Right lobe of liver (tissue), 6 donors: ENCODE results near the gene MAS1L. TPM values are rescaled to one million over a fixed set of nuclear protein-coding genes. Genes with fewer than 3 reads are reported as not detected.

Experiments
- ATAC-seq, 4 donors: fragments of 200-7000 bp; cut with Tn5 transposase; one replicate each; pipeline ENCODE4 v1.9.1; 2020; ENCODE audit warnings: mild to moderate bottlenecking in 4 of 4, moderate library complexity in 4 of 4
- DNase-seq, 3 donors: peaks; one replicate each; pipeline ENCODE4 v3.0.0-alpha.2; 2020
- H3K27ac ChIP-seq, 3 donors: fragments of 200-600 bp; one replicate each; pipeline ENCODE4 v1.8.0; 2022
- H3K27me3 ChIP-seq, 2 donors: fragments of 200-600 bp; one replicate each; pipeline ENCODE4 v1.8.0; 2022
- H3K36me3 ChIP-seq, 4 donors: fragments of 200-600 bp; sonication (generic) in 1 of 4; one replicate each; pipeline versions ENCODE4 v1.5.1 to v1.8.0; 2017 to 2022; ENCODE audit warnings: control low read depth in 1 of 4
- H3K4me1 ChIP-seq, 4 donors: fragments of 200-600 bp; sonication (generic) in 1 of 4; one replicate each; pipeline versions ENCODE4 v1.5.1 to v1.8.0; 2017 to 2022; ENCODE audit warnings: control low read depth in 1 of 4
- H3K4me3 ChIP-seq, 3 donors: fragments of 200-600 bp; one replicate each; pipeline ENCODE4 v1.8.0; 2022
- H3K9me3 ChIP-seq, 4 donors: fragments of 200-600 bp; sonication (generic) in 1 of 4; one replicate each; pipeline versions ENCODE4 v1.5.1 to v1.8.0; 2017 to 2022; ENCODE audit warnings: control low read depth in 1 of 4
- CTCF ChIP-seq, 4 donors: fragments of 200-600 bp in 3 of 4; fragments of 450-650 bp in 1 of 4; IDR thresholded peaks; one replicate each; pipeline versions ENCODE4 v1.5.1 to v1.8.0; 2016 to 2022; ENCODE audit warnings: antibody characterized with exemption in 4 of 4, mild to moderate bottlenecking in 2 of 4
- POLR2A ChIP-seq: fragments of 450-650 bp; IDR thresholded peaks from one replicate; pipeline ENCODE4 v1.6.1; 2017; ENCODE audit warnings: antibody characterized with exemption, mild to moderate bottlenecking
- WGBS: methylation state at CpG from one replicate; pipeline ENCODE4 v1.1.6; 2018; ENCODE audit warnings: low coverage, low lambda C conversion rate; ENCODE audit not compliant: insufficient coverage; ENCODE audit errors: missing lambda C conversion rate; 5-methylcytosine and 5-hydroxymethylcytosine counted together
- intact Hi-C, 2 donors: fragments of 100-400 bp; cut with DNase I; formaldehyde crosslinking; loops; one replicate each; pipeline versions ENCODE4 v1.11.2 to v1.14.1; 2022
- total RNA-seq, 6 experiments: library from RNA; depleted of rRNA in 2 of 6; stranded (reverse); fragments of >200 nt in 2 of 6; fragmentation: NEBNext Ultra II Directional in 3 of 6; extraction: Animal tissue kit (Norgen Biotek cat#: 25700) in 3 of 6; gene quantifications; one replicate each; pipeline versions ENCODE4 v1.1.0 to v1.2.4, GENCODE V29; 2016 to 2023
- donor health status: DM: no; HTN: yes; CAD: no.
- donor health status: DM: no; HTN: no; CAD: no.
- donor health status: DM: no; HTN: no; CAD: no.
- donor health status: DM: no; HTN: yes; CAD: no.
- donor health status: DM: no; HTN: yes; CAD: no.

Gene MAS1L
- total RNA-seq, 6 experiments from 2014 or later = not detected

- no peaks in the 10 kb centered on the region for H3K9me3 ChIP-seq
- no peak for ATAC-seq
- H3K4me1 ChIP-seq = no peaks in the 10 kb centered on the region
- DNase-seq = no peak
- TF ChIP-seq CTCF (IDR thresholded peaks at IDR 0.05) = no peak
- no peak for TF ChIP-seq POLR2A
- WGBS = 82% methylated on average over 8 of the region's 8 CpGs
- no peaks in the 10 kb centered on the region for H3K36me3 ChIP-seq
- H3K4me3 ChIP-seq = no peak overlapping the region
- H3K27me3 ChIP-seq = no peaks in the 10 kb centered on the region
- intact Hi-C loops = no loop called here
- no peak overlapping the region for H3K27ac ChIP-seq
These were observed 12.8 kb upstream of the MAS1L start for GRCh38 chr6:29500594-29500993.

- Histone ChIP-seq H3K9me3 (no peaks in the 10 kb centered on the region), H3K4me1 (no peaks in the 10 kb centered on the region), H3K27ac (no peak overlapping the region), H3K36me3 (no peaks in the 10 kb centered on the region), H3K4me3 (no peak overlapping the region), H3K27me3 (no peaks in the 10 kb centered on the region)
- intact Hi-C loops = no loop called here
- TF ChIP-seq POLR2A = no peak
- no peak for TF ChIP-seq CTCF (IDR thresholded peaks at IDR 0.05)
- no peak for ATAC-seq
- DNase-seq = no peak
- 79% methylated on average over 5 of the region's 5 CpGs for WGBS
These were observed 11.9 kb upstream of the MAS1L start for GRCh38 chr6:29499704-29500103.

GRCh38 chr6:29496961-29497360, 9.2 kb upstream of the MAS1L start:
- no peak for TF ChIP-seq CTCF (IDR thresholded peaks at IDR 0.05)
- TF ChIP-seq POLR2A = no peak
- no peak for DNase-seq
- WGBS = 70% methylated on average over 4 of the region's 4 CpGs
- Histone ChIP-seq H3K36me3 (no peaks in the 10 kb centered on the region), H3K9me3 (no peaks in the 10 kb centered on the region), H3K4me1 (no peaks in the 10 kb centered on the region), H3K4me3 (no peak overlapping the region), H3K27ac (no peak overlapping the region), H3K27me3 (no peaks in the 10 kb centered on the region)
- intact Hi-C loops = no loop called here
- ATAC-seq = no peak

- Histone ChIP-seq H3K27ac (no peak overlapping the region), H3K36me3 (no peaks in the 10 kb centered on the region), H3K4me1 (no peaks in the 10 kb centered on the region), H3K4me3 (no peak overlapping the region), H3K9me3 (no peaks in the 10 kb centered on the region), H3K27me3 (no peaks in the 10 kb centered on the region)
- intact Hi-C loops = no loop called here
- TF ChIP-seq CTCF (IDR thresholded peaks at IDR 0.05) (no peak), POLR2A (no peak)
- DNase-seq (no peak), ATAC-seq (no peak)
- WGBS = 81% methylated on average over 4 of the region's 4 CpGs
These were observed 7.8 kb upstream of the MAS1L start for GRCh38 chr6:29495571-29495970.

GRCh38 chr6:29494131-29494530, 6.4 kb upstream of the MAS1L start:
- DNase-seq (no peak), ATAC-seq (no peak)
- Histone ChIP-seq H3K9me3 (no peaks in the 10 kb centered on the region), H3K4me1 (no peaks in the 10 kb centered on the region), H3K36me3 (no peaks in the 10 kb centered on the region), H3K27ac (no peak overlapping the region), H3K27me3 (no peaks in the 10 kb centered on the region), H3K4me3 (no peak overlapping the region)
- TF ChIP-seq CTCF (IDR thresholded peaks at IDR 0.05) (no peak), POLR2A (no peak)
- intact Hi-C loops = no loop called here
- 43% methylated on average over 1 of the region's 2 CpGs for WGBS
